Measurements from ENCODE around the gene ZC3H4.

DNA sequence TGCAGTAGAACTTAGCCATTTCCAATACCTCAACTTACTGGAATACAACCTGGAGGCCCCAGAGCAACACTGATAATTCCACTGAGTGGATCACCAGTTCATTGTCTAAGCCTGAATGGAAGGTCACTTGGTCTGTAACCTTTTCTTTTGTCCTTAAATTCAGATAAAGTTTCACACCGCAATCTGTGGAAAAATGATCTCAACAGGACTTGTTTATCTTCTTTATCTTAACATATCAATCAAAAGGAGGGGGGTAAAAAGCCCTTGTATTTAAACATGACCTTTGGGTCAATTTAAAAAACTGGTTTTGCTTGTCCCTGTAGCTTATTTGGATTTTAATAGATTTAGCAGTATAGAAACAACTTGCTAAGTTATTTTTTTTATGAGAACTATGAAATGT lies 38.6 kb upstream of the ZC3H4 start:
- TF ChIP-seq, protein P1, sequence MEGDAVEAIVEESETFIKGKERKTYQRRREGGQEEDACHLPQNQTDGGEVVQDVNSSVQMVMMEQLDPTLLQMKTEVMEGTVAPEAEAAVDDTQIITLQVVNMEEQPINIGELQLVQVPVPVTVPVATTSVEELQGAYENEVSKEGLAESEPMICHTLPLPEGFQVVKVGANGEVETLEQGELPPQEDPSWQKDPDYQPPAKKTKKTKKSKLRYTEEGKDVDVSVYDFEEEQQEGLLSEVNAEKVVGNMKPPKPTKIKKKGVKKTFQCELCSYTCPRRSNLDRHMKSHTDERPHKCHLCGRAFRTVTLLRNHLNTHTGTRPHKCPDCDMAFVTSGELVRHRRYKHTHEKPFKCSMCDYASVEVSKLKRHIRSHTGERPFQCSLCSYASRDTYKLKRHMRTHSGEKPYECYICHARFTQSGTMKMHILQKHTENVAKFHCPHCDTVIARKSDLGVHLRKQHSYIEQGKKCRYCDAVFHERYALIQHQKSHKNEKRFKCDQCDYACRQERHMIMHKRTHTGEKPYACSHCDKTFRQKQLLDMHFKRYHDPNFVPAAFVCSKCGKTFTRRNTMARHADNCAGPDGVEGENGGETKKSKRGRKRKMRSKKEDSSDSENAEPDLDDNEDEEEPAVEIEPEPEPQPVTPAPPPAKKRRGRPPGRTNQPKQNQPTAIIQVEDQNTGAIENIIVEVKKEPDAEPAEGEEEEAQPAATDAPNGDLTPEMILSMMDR (IDR thresholded peaks at IDR 0.05; ENCODE audit: low read depth, low read length, missing input control): no peak
- TF ChIP-seq NR2F2 (IDR thresholded peaks at IDR 0.05) (no peak), TAF1 (conservative IDR thresholded peaks at IDR 0.05) (no peak), YY1 (IDR thresholded peaks at IDR 0.05) (no peak), EGR1 (IDR thresholded peaks at IDR 0.05; ENCODE audit: low read depth in 2 of 2) (no peak), RAD21 (IDR thresholded peaks at IDR 0.05) (no peak)
- TF ChIP-seq, protein P2, sequence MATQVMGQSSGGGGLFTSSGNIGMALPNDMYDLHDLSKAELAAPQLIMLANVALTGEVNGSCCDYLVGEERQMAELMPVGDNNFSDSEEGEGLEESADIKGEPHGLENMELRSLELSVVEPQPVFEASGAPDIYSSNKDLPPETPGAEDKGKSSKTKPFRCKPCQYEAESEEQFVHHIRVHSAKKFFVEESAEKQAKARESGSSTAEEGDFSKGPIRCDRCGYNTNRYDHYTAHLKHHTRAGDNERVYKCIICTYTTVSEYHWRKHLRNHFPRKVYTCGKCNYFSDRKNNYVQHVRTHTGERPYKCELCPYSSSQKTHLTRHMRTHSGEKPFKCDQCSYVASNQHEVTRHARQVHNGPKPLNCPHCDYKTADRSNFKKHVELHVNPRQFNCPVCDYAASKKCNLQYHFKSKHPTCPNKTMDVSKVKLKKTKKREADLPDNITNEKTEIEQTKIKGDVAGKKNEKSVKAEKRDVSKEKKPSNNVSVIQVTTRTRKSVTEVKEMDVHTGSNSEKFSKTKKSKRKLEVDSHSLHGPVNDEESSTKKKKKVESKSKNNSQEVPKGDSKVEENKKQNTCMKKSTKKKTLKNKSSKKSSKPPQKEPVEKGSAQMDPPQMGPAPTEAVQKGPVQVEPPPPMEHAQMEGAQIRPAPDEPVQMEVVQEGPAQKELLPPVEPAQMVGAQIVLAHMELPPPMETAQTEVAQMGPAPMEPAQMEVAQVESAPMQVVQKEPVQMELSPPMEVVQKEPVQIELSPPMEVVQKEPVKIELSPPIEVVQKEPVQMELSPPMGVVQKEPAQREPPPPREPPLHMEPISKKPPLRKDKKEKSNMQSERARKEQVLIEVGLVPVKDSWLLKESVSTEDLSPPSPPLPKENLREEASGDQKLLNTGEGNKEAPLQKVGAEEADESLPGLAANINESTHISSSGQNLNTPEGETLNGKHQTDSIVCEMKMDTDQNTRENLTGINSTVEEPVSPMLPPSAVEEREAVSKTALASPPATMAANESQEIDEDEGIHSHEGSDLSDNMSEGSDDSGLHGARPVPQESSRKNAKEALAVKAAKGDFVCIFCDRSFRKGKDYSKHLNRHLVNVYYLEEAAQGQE (IDR thresholded peaks at IDR 0.05): no peak

All from liver (tissue), 3 donors.